Common myeloid progenitor, CD34-positive (primary cell): Measurements from ENCODE around the gene ZNF738.

Source experiments
- CTCF ChIA-PET: fragments of 350-600 bp; sonication (Branson Sonifier 250); formaldehyde crosslinking; loops from one replicate; lab custom pipeline; 2021; ENCODE audit warnings: antibody characterized with exemption; lab: Charles Lee
- POLR2A ChIA-PET: fragments of 350-600 bp; sonication (Branson Sonifier 250); formaldehyde crosslinking; loops from one replicate; lab custom pipeline; 2021; ENCODE audit warnings: antibody characterized with exemption; lab: Charles Lee
- DNase-seq, 3 donors: peaks; one replicate each; pipeline versions ENCODE4 v3.0.0 to v3.0.0-alpha.2; 2013
- H3K27ac ChIP-seq, 2 experiments: 1 replicate in 1 of 2; 2 replicates in 1 of 2; pipeline ENCODE4 v1.7.0; 2013; ENCODE audit warnings: inconsistent platforms in 2 of 2, low read length in 2 of 2, mild to moderate bottlenecking in 2 of 2, low read depth in 1 of 2, moderate library complexity in 1 of 2; ENCODE audit not compliant: severe bottlenecking in 2 of 2, insufficient read depth in 1 of 2, poor library complexity in 1 of 2
- H3K27me3 ChIP-seq, 5 experiments: replicated peaks in 2 of 5; 1 replicate in 3 of 5; 2 replicates in 2 of 5; pipeline versions ENCODE4 v1.6.1 to v1.7.0; 2013; ENCODE audit warnings: low read length in 4 of 5, mild to moderate bottlenecking in 2 of 5, moderate library complexity in 2 of 5, inconsistent platforms in 1 of 5; ENCODE audit not compliant: insufficient read depth in 5 of 5, control insufficient read depth in 4 of 5
- H3K36me3 ChIP-seq, 4 experiments: 1 replicate in 2 of 4; 2 replicates in 2 of 4; pipeline versions ENCODE4 v1.6.1 to v1.7.0; 2013; ENCODE audit warnings: low read length in 3 of 4, control low read depth in 1 of 4, mild to moderate bottlenecking in 1 of 4; ENCODE audit not compliant: control insufficient read depth in 4 of 4, insufficient read depth in 4 of 4
- H3K4me1 ChIP-seq, 4 experiments: 1 replicate in 3 of 4; 2 replicates in 1 of 4; pipeline versions ENCODE4 v1.6.1 to v1.7.1; 2013; ENCODE audit warnings: low read length in 3 of 4, mild to moderate bottlenecking in 3 of 4, control low read depth in 1 of 4, inconsistent platforms in 1 of 4, moderate library complexity in 1 of 4; ENCODE audit not compliant: control insufficient read depth in 4 of 4, insufficient read depth in 4 of 4; ENCODE audit errors: control extremely low read depth in 1 of 4
- H3K4me3 ChIP-seq, 7 experiments: 1 replicate in 4 of 7; 2 replicates in 3 of 7; pipeline versions ENCODE4 v1.5.1 to v1.7.0; 2013; ENCODE audit warnings: mild to moderate bottlenecking in 7 of 7, low read length in 6 of 7, moderate library complexity in 6 of 7, inconsistent platforms in 2 of 7, low read depth in 2 of 7, control low read depth in 1 of 7; ENCODE audit not compliant: insufficient read depth in 4 of 7, control insufficient read depth in 1 of 7; ENCODE audit errors: extremely low read depth in 1 of 7
- H3K9me3 ChIP-seq, 5 experiments: 1 replicate in 4 of 5; 2 replicates in 1 of 5; pipeline versions ENCODE4 v1.6.1 to v1.7.1; 2013; ENCODE audit warnings: low read length in 4 of 5, mild to moderate bottlenecking in 2 of 5, inconsistent platforms in 1 of 5, low read depth in 1 of 5, moderate library complexity in 1 of 5; ENCODE audit not compliant: control insufficient read depth in 4 of 5, insufficient read depth in 2 of 5; ENCODE audit errors: control extremely low read depth in 1 of 5
- WGBS: methylation state at CpG from one replicate; pipeline ENCODE4 v1.1.5; 2013; ENCODE audit not compliant: insufficient coverage; 5-methylcytosine and 5-hydroxymethylcytosine counted together

Gene ZNF738

DNA sequence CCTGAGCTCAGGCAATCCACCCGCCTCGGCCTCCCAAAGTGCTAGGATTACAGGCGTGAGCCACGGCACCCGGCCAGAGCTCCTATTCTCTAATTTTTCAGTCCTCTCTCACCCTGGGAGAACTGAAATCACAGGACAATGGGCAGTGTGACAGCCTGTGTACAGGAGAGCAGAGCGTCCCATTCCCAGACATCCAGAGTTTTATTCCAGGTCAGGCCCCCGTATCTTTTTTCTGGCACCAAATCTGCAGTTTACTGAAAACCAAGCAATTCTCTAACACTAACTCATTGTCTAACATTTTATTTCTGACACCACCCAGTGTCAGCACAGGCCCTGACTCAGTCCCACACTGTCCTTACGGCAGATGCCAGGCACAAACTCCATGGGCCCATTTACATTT is 36.3 kb upstream of the ZNF738 start:
- Histone ChIP-seq H3K4me1 (peaks cover 0 to 2% (median under 1%) of the 10 kb centered on the region in 4 experiments), H3K27ac (no peak overlapping the region), H3K36me3 (peaks cover 16 to 51% (median 27%) of the 10 kb centered on the region in 4 experiments), H3K4me3 (no peak overlapping the region), H3K27me3 (no peaks in the 10 kb centered on the region), H3K9me3 (peaks cover 0 to 42% (median 26%) of the 10 kb centered on the region in 5 experiments)
- WGBS = 100% methylated on average over 5 of the region's 8 CpGs
- ChIA-PET POLR2A (no interaction called here), CTCF (interaction anchor here (0.9 kb wide), 1 partner anchor 18 kb away, joined by 4 read pairs; no protein-coding TSS in a partner anchor)
- DNase-seq = no peak

DNA sequence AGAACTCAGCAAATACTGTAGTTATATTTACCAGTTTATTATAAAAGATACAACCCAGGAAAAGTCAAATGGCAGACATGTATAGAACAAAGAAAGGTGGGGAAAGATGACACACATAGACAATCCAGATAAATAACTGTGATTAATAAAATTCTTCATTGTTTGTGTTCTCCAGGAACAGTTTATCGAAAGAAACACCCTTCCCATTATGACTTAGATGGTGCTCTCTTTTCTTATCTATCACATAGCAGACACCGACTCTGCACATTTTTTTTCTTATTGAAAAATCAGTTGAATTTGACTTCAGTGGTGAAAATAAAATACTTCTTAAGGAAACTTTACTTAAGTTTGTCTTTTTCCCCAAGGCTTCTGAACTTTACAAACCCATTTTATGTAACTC is 35.8 kb upstream of the ZNF738 start:
- CTCF ChIA-PET = interaction anchor here (0.9 kb wide), 1 partner anchor 18 kb away, joined by 4 read pairs; no protein-coding TSS in a partner anchor
- peaks cover 0 to 37% (median 26%) of the 10 kb centered on the region in 5 experiments for H3K9me3 ChIP-seq
- H3K27me3 ChIP-seq = no peaks in the 10 kb centered on the region
- no peak overlapping the region for H3K4me3 ChIP-seq
- H3K36me3 ChIP-seq = peaks cover 12 to 48% (median 25%) of the 10 kb centered on the region in 4 experiments
- POLR2A ChIA-PET = no interaction called here
- peak in 2 of 3 donors; percentile 15 to 33 for DNase-seq
- peaks cover 2 to 6% (median 4%) of the 10 kb centered on the region in 4 experiments for H3K4me1 ChIP-seq
- H3K27ac ChIP-seq = no peak overlapping the region
- no CpG with 5 or more reads among the region's 2 CpGs for WGBS

DNA sequence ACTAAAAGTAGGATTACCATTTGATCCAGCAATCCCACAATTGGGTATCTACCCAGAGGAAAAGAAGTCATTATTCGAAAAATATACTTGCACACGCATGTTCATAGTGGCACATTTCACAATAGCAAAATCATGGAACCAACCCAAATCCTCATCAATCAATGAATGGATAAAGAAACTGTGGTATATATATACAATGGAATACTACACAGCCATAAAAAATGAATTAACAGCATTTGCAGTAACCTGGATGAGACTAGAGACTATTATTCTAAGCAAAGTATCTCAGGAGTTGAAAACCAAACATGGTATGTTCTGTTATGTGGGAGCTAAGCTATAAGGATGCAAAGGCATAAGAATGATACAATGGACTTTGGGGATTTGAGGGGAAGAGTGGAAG is 32.6 kb upstream of the ZNF738 start:
- POLR2A ChIA-PET = no interaction called here
- WGBS = no CpG with 5 or more reads among the region's 2 CpGs
- Histone ChIP-seq H3K9me3 (peaks cover 0 to 18% (median 8%) of the 10 kb centered on the region in 5 experiments), H3K4me3 (no peak overlapping the region), H3K36me3 (peaks cover under 1 to 21% (median 13%) of the 10 kb centered on the region in 4 experiments), H3K27me3 (no peaks in the 10 kb centered on the region), H3K4me1 (peaks cover 3 to 9% (median 6%) of the 10 kb centered on the region in 4 experiments), H3K27ac (no peak overlapping the region)
- CTCF ChIA-PET = no interaction called here
- DNase-seq = no peak

DNA sequence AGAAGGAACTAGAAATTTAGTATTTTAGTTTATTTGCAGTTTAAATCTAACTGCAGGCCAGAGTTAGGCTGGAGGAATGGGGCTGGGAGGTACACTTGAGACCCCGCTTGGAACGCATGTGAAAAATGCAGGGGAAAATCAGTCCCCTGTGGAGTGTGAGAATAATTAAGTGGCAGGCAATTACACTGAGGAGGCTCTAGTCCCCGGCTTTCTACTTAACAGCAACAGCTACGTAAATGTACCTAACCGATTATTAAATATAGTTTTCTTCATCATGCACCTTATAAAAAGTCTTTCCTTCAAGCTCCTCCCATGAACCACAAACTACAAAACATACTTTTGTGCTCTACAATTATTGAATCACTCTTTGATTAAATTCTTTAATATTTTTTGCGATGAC is 30.4 kb upstream of the ZNF738 start:
- Histone ChIP-seq H3K27me3 (no peaks in the 10 kb centered on the region), H3K9me3 (peaks cover 0 to 16% (median 8%) of the 10 kb centered on the region in 5 experiments), H3K4me1 (peaks cover 3 to 9% (median 6%) of the 10 kb centered on the region in 4 experiments), H3K27ac (peak overlapping the region; percentile 89 to 97), H3K4me3 (peak overlapping the region; percentile 83 to 99 (median 88)), H3K36me3 (peaks cover 0 to 17% (median 11%) of the 10 kb centered on the region in 4 experiments)
- ChIA-PET POLR2A (interaction anchor here (0.6 to 1.9 kb wide), 3 partner anchors 13 to 507 kb away, joined by 4 to 8 read pairs (median 6); partner anchors contain the start of gene ZNF43), CTCF (interaction anchor here (1.3 kb wide), 1 partner anchor 12 kb away, joined by 6 read pairs; no protein-coding TSS in a partner anchor)
- DNase-seq = peak; percentile 14 to 57 (median 45)
- 56% methylated on average over 2 of the region's 6 CpGs for WGBS

DNA sequence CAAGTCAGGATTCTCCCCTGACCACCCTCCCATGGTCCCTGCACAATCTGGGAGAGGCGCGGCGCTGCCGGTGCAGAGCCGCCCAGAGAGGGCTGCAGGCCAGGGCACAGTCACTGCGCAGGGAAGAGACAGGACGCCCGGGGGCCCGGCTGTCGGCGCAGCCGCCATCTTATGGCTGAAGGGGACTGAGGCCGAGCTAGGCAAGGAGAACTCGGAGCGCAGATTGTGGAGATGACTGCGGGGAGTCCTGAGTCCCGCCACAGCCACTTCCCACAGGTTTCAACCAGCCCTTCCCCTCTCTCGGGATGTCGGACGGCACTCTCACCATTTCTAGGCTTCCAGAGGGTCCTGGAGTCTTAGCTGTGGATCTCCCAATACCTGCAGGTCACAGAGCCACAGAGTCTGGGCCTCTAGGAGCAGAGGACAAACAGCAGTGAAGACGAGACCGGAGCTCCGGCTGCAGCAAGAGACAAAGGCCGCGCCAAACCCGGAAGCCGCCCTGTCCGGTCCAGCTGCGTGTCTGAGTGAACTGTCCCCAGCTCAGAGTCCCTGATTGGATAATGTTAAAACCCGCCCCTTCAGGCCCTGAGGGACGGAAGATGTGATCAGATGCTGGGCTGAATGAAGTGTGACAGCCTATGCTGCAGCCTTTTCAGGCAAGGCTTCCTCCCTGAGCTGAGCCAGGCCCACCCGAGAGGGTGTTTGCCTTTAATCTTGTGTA is 29.8 kb upstream of the ZNF738 start, which contains the start of gene ZNF708:
TSS of gene ZNF708 (minus strand) at position 526 of the 721 bp plus-strand sequence. CDS start at position 328, 198 bp downstream.
- peak; percentile 80 to 95 (median 92) for DNase-seq
- under 1% methylated on average over 26 of the region's 32 CpGs for WGBS
- peak within 1 kb of the TSS; percentile 83 to 99 (median 88) for H3K4me3 ChIP-seq
- ChIA-PET CTCF (interaction anchor here (0.5 to 1.3 kb wide), 5 partner anchors 11 to 347 kb away, joined by 3 to 6 read pairs (median 3); no protein-coding TSS in a partner anchor), POLR2A (interaction anchor here (0.9 to 1.9 kb wide), 3 partner anchors 13 to 507 kb away, joined by 4 to 8 read pairs (median 6); partner anchors contain the start of genes ZNF43 and ZNF738)
- H3K36me3 ChIP-seq = peaks cover 0 to 17% (median 10%) of the 10 kb centered on the region in 4 experiments
- no peaks in the 10 kb centered on the region for H3K27me3 ChIP-seq
- H3K27ac ChIP-seq = peak within 1 kb of the TSS; percentile 89 to 97
- peaks cover 3 to 9% (median 6%) of the 10 kb centered on the region in 4 experiments for H3K4me1 ChIP-seq
- H3K9me3 ChIP-seq = peaks cover 0 to 13% (median 8%) of the 10 kb centered on the region in 5 experiments

DNA sequence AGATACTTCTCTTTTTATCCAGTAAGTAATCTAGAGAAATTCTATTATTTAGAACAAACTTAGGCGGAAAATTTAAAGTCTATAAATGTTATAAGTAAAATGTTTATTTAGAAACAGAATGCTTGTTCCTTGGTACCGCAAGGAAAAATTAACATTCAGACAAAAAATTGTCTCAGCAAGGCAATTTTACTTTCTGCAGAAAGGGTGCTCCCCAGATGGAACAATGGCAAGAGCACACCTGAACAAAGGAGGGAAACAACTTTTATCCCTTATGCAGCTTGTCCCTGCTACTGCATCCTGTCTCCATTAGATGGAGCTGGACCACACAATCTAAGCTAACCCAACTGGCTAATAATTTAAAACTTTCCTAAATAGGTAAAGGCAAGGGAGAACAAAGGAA is 23.1 kb upstream of the ZNF738 start:
- Histone ChIP-seq H3K27ac (no peak overlapping the region), H3K36me3 (no peaks in the 10 kb centered on the region), H3K9me3 (peaks cover 0 to 28% (median 13%) of the 10 kb centered on the region in 5 experiments), H3K4me3 (no peak overlapping the region), H3K27me3 (no peaks in the 10 kb centered on the region), H3K4me1 (no peaks in the 10 kb centered on the region)
- WGBS = 100% methylated on average over 1 of the region's 2 CpGs
- DNase-seq = peak in 2 of 3 donors; percentile 20 to 31
- ChIA-PET POLR2A (no interaction called here), CTCF (no interaction called here)
